Islet precursor cell (in vitro differentiated cells): ENCODE data around the gene ZNF862.

Source experiments
- DNase-seq: peaks from one replicate; pipeline ENCODE4 v3.0.0-alpha.2; 2018

The ZNF862 gene

DNA sequence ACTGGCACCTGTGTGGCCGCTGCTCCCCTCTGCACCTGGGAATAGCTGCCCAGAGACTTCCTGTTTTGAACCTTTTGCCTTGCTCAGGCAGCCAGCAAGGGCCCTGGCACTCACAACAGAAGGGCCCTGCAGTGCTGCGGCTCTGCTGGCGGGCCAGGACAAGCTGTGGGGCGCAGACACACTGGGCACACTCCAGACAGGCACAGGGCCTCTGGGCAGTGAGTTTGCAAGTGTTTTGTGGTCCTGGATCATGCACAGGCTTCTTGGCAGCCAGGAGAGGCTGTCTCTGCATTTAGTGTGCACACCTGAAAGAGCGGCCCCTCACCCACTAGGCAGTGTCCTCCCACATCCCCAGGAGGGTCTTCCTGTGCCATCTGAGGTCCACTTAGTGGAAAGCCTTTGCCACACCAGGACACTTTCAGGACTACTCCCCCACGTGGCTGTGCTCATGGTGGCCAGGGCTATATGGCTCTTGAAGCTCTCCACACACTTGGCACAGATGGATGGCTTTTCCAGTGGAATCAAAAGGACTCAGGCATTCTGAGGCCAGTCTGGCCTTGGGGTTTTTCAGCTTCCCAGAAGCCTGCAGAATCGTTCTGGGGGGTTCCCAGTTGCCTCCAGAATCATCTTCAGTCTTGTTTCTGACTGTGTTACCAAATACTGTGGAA is 30.6 kb downstream of the ZNF862 start:
- peak; percentile 42 for DNase-seq

GRCh38 chr7:149869291-149869650 is 31.1 kb downstream of the ZNF862 start:
- DNase-seq = peak; percentile 41

DNA sequence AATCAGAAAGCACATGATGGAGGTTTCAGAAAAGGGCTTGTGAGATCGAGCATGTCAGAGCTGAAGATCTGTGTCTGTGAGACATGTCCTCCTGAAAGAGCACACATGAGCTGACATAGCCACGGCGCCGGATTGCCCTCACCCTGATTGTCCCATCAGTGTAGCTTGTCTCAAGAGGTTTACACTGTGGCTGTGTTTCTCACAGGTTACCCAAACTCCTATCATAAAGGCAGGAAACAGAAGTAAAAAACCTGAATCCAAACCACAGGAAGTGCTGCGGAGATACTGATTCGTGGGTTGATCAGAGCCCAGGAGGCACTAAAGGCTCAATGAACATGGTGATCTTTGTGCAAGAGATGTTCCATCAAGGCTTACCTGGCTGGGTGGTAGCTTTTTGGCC is 31.7 kb downstream of the ZNF862 start:
- no peak for DNase-seq

DNA sequence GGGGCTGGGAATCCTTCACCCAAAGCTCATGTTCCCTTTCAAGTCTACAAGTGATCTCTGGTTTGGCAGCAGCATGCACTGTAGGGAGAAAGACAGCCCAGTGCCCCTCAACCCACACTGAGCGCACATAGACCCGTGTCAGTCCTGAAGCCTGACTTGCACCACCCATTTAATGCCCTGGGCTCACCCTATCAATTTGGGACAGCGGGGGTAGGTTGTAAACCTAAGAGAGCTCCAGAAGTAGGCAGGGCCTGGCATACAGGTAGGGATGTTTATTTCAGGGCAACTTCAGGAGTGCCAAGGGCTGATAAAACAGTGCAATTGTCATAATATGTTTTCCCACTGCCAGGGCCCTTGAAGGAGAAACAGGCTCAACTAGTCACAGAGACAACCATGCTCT is 32.1 kb downstream of the ZNF862 start:
- no peak for DNase-seq

- no peak for DNase-seq
These were observed 32.7 kb downstream of the ZNF862 start for GRCh38 chr7:149870701-149871483.

- no peak for DNase-seq
These were observed 33.4 kb downstream of the ZNF862 start for GRCh38 chr7:149871576-149871975.

GRCh38 chr7:149872419-149873073 is 34.4 kb downstream of the ZNF862 start:
- DNase-seq = peak; percentile 81

DNA sequence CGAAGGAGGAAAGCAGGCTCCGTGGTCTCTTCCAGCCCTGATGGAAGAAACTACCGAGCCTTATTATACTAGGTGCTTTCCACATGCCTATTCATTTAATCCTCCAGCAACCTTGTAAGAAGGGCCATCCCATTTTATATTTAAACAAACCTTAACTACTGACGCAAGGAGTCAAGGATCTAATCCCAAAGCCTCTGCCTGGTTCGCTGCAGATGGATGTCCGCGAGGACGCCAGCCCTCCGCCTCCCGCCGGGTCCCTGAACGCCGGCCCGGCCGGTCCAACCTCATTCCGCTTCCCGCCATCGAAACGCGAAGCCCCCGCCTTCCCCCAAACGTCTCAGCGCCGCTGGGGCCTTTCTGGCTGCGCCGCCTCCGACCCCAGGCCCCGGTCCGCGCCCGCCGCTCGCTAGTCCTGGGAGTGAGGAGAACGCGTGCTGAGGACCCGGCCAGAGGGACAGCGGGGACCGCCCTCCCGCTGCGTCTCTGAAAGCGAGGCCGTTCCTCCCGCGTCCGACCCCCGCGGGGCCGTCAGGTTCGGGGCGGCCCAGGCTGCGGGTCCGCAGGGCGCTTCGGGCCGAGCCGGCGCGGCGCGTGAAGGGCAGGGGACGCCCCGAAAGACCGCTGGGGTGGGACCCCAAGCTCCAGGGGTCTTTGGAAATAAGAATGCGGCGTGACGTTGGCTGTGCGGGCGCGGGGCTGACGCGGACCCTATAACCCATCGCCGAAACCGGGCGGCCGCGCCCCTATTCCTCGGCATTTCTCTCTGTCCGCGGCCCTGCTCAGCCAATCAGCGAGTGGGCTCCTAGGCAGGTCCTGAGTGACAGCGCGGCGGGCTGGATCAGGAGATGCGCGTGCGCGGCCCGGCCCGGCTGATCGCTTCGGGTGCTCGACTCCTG is 35.1 kb downstream of the ZNF862 start, which contains the start of gene ATP6V0E2:
Gene ATP6V0E2 (plus strand): TSS at position 896 of the 896 bp plus-strand sequence. CDS start 97 bp downstream, outside the sequence.
- peak; percentile 98 for DNase-seq

DNA sequence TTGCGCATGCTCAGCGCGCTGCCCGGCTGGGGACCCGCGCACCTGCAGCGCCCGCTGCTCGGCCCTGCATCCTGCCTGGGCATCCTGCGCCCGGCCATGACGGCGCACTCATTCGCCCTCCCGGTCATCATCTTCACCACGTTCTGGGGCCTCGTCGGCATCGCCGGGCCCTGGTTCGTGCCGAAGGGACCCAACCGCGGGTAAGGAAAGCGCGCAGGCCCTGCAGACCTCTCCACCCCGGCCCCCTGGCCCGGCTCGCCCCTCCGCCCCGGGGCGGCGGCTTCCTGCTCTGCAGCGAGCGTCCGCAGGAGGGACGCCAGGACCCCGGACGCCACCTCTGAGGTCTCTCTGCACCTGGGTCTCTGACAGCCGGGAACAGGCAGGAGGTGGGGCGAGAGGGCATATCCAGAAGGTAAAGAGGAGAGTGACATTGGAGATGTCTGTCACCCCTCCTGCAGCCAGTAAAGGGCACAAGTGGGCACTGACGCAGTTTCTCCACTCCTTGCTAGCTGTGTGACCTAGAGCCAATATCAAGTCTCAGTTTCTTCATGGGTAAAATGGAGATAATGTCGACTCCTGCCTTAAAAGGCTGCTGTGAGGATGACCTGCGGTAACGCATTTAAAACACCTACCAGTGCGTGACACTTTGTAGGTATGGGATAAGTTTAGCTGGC is 35.9 kb downstream of the ZNF862 start:
- DNase-seq = no peak

DNA sequence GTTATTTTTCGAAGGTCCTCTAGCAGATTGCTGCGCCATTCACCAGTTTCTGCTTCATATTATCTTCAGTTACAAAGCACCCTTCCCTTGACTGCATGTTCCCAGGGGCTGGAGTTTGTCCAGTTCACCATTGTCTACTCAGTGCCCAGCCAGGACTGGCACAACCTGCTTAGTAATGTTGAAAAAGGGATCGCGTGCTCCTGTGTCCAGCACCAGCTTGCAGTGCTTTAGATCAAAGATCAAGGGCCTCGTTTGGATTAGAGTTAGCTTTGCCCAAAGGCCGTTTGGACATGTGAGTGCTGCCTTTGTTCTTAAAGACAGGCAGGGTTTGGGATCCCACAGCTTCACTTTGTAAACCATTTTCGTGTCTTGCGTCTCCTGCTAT is 36.5 kb downstream of the ZNF862 start:
- no peak for DNase-seq

DNA sequence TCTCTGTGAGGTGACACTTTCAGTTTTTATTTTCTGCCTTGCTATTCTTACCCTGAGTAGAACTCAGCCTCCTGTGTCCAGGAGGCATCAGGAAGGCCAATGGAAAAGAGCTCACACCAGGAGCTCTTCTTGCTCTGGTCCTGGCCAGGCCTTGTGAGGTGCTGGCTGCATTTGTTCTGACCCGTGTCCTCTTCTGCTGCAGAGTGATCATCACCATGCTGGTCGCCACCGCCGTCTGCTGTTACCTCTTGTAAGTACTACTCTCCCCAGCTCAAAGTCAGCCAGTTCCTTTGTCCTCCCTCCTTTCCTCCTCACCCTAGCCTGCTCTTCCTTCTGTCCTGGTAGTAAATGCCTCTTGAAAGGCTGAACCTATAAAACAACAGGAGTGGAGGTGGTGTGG is 37.2 kb downstream of the ZNF862 start:
- no peak for DNase-seq

DNA sequence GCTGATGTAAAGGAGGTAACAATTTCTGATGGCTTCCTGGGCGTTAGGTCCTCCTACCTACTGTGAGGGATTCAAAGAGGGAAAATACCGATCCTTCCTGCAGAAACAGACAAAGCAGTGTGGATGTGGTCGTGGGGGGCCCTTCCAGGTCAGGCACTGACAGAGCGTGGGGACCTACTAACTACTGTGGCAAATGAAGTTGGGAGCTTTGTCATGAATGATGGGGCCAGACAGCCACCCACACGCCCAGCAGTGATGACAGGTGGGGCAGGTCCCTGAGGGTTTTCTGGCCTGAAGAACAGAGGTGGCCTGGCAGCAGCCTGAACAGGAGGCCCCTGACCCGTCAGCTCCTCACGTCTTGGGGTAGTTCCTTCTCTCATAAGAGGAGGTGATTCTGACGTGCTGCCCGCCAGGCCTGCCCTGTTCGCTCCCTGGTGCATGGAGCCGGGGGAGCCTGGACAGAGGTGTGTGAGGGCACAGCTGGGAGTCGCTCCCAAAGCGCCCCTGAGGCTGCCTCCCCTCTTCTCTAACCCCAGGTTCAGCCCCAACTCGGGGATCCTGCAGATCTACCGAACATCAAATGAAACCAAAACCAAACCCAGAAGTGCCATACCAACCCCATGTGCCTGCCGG is 39.8 kb downstream of the ZNF862 start:
- DNase-seq = no peak

DNA sequence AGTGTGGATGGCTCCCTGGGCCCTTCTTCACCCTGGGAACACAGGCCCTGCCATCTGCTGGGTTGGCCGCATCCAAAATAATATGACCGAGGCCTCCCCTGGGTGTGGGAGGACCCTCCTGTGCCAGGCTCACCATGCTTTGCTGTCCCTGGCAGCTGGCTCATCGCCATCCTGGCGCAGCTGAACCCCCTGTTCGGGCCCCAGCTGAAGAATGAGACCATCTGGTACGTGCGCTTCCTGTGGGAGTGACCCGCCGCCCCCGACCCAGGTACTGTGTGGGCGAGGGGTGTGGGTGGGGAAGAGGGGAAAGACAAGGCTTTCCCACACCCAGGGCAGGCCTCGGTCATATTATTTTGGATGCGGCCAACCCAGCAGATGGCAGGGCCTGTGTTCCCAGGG is 40.3 kb downstream of the ZNF862 start:
- DNase-seq = no peak

DNA sequence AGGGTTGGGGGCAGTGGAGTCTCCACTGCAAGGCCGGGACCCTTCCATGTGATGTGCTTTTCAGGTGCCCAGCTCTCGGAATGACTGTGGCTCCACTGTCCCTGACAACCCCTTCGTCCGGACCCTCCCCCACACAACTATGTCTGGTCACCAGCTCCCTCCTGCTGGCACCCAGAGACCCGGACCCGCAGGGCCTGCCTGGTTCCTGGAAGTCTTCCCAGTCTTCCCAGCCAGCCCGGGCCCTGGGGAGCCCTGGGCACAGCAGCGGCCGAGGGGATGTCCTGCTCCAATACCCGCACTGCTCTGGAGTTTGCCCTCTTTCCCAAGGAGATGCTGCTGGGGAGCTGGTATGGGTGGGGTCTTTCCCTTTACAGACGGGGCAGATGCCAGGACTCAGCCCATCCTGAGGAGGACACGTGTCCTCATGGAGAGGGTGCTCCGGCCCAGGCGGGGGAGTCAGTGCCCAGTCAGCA is 41.1 kb downstream of the ZNF862 start:
- DNase-seq = no peak

DNA sequence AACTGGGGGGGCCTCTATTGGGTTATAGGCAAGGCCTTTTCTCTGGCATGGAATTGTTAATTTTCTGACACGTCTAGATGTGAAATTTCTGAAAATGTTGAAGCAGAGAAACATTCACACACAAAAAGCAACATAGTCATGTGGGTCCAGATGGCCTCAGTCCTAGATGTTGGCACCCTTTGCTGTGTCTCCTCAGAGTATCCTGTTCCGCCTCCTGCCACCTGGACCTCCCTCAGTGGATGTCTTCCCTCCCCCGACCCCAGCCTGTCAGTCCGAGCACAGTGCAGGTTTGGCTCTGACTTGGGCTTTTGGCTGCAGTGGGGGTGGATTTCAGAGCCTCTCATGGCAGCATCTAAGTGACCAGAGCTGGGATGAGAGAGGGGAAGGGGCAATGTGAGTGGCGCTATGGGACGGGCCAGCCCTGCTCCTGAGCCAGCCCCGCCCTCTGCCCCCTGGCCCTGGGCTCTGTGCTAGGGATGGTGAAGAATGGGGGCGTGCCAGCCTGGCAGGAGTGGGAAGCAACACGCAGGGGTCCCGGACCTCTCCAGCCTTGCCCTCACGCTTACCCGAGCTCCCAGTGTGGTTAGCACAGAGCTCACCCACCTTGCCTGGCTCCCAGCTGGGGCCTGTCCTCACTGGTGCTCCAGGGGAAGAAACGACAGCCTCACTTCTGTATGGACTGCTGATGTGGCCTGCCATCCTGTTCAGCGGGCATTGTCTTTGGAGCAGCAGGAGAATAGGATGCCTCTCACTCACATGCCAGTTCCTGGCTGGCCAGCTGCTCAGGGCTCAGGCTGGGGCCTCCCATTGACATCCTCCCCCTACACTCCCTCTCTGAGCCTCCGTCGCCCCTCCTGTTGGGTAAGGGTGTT is 41.8 kb downstream of the ZNF862 start:
- DNase-seq = no peak

DNA sequence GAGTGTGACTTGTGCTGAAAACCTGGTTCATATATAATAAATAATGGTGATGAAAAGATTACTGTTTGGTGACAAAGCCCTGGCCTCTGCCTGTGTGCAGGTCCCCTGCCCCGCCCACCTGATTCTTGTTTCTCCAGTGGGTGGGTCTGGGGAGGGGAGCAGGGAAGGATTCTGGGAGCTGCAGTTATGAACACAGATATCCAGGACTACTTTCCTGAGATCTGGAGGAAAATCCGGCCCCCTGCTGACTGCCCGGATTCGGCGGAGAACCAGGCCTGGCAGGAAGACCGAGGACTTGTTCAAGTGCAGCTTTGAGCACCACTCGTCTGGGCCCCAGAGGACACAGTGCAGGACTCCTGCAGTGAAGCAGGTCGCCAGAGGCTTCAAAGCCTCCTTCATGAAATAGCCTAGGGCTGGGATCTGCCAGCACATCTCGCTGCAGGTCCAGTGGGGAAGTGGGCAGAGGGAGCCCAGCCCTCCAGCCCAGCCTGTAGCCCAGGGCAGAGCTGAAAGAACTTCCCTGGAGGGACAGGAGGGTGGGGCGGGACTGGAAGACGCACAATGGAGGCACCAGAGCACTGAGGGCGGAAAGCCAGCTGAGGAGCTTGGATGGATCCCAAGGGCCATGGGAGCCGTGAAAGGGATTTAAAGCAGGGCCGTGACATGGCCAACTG is 42.6 kb downstream of the ZNF862 start:
- DNase-seq = no peak

DNA sequence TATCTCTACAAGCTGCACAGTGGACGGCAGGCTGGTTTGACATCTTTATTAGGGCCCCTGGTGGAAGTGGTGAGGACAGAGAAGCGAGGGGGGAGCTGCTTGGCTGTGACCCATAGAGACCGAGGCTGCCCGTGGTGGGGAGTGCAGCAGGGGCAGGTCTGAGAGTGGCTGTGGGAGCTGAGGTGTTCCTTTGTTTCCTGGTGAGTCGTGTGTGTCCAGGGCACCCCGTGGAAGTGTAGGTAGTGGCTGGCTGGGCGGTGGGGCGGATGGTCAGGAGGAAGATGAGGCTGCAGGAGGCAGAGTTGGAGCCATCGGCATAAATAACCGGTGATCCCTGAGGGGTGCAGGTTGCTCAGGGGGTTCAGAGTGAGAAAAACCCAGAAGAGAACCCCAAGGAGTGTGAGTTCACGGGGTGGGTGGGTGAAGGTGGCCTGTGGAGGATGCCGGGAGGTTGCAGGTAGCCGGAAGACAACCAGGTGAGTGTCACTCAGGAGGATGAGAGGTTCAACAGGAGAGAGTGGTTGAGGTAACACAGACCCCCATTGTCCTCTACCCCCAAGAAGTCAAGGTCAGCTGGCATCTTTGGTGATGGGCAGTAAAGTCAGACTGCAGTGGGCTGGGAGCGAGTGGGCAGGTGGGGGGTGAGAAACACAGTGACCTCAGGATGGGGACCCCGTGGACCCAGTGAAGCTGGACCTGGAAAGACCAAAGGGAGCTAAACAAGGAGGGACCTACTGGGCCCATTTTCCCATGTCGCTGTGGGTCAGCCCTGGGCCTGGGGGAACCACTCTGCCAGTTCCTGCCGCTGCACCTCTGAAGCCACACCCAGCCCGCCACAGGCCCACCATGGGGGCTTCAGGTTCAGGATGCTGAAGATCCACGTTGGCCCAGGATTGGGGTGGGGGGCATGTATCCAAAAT is 43.4 kb downstream of the ZNF862 start:
- DNase-seq = no peak

- no peak for DNase-seq
These were observed 44.3 kb downstream of the ZNF862 start for GRCh38 chr7:149882248-149883047.
